ENCODE results near the gene PROSER2.

PROSER2 gene

GRCh38 chr10:11798845-11799735 is 24.1 kb upstream of the PROSER2 start:
- H3K27ac ChIP-seq = no peak overlapping the region
- no peak for DNase-seq (ENCODE audit: low read depth, low spot score)

GRCh38 chr10:11799736-11800080 is 23.4 kb upstream of the PROSER2 start:
- H3K27ac ChIP-seq = no peak overlapping the region
- DNase-seq (ENCODE audit: low read depth, low spot score) = no peak

- no peak for DNase-seq (ENCODE audit: low read depth, low spot score)
- no peak overlapping the region for H3K27ac ChIP-seq
Observed at GRCh38 chr10:11804336-11804735, 18.8 kb upstream of the PROSER2 start.

- no peak for DNase-seq (ENCODE audit: low read depth, low spot score)
- no peak overlapping the region for H3K27ac ChIP-seq
Observed at GRCh38 chr10:11805792-11806191, 17.4 kb upstream of the PROSER2 start.

- DNase-seq (ENCODE audit: low read depth, low spot score) = no peak
- H3K27ac ChIP-seq = no peak overlapping the region
Observed at GRCh38 chr10:11806706-11807105, 16.4 kb upstream of the PROSER2 start.

- H3K27ac ChIP-seq = no peak overlapping the region
- no peak for DNase-seq (ENCODE audit: low read depth, low spot score)
Observed at GRCh38 chr10:11808808-11809207, 14.3 kb upstream of the PROSER2 start.

- no peak for DNase-seq (ENCODE audit: low read depth, low spot score)
- H3K27ac ChIP-seq = peak overlapping the region; percentile 34
Observed at GRCh38 chr10:11810313-11810766, 12.8 kb upstream of the PROSER2 start.

GRCh38 chr10:11810973-11811372 is 12.2 kb upstream of the PROSER2 start:
- no peak overlapping the region for H3K27ac ChIP-seq
- no peak for DNase-seq (ENCODE audit: low read depth, low spot score)

GRCh38 chr10:11813177-11813576 is 10.0 kb upstream of the PROSER2 start:
- H3K27ac ChIP-seq = no peak overlapping the region
- DNase-seq (ENCODE audit: low read depth, low spot score) = no peak

- DNase-seq (ENCODE audit: low read depth, low spot score) = no peak
- peak overlapping the region; percentile 12 for H3K27ac ChIP-seq
Observed at GRCh38 chr10:11813855-11814567, 9.1 kb upstream of the PROSER2 start.

- DNase-seq (ENCODE audit: low read depth, low spot score) = no peak
Observed at GRCh38 chr10:11819027-11819426, 4.1 kb upstream of the PROSER2 start.

GRCh38 chr10:11822026-11822756 is 965 bp upstream of the PROSER2 start:
- DNase-seq (ENCODE audit: low read depth, low spot score) = no peak
- peak overlapping the region; percentile 66 for H3K27ac ChIP-seq

More at GRCh38 chr10:11819027-11819426, 4.1 kb upstream of the PROSER2 start:
- H3K27ac ChIP-seq = no peak overlapping the region

- peak overlapping the region; percentile 66 for H3K27ac ChIP-seq
Observed at GRCh38 chr10:11822809-11823121, 391 bp upstream of the PROSER2 start.

GRCh38 chr10:11823989-11824346 is 812 bp downstream of the PROSER2 start:
- peak overlapping the region; percentile 66 for H3K27ac ChIP-seq
- no peak for DNase-seq (ENCODE audit: low read depth, low spot score)

More at GRCh38 chr10:11822809-11823121, 391 bp upstream of the PROSER2 start:
- DNase-seq (ENCODE audit: low read depth, low spot score) = no peak

- no peak for DNase-seq (ENCODE audit: low read depth, low spot score)
- H3K27ac ChIP-seq = peak overlapping the region; percentile 66
Observed at GRCh38 chr10:11824376-11824775, 1.2 kb downstream of the PROSER2 start.

GRCh38 chr10:11824825-11825224 is 1.7 kb downstream of the PROSER2 start:
- DNase-seq (ENCODE audit: low read depth, low spot score) = no peak
- peak overlapping the region; percentile 66 for H3K27ac ChIP-seq

GRCh38 chr10:11825796-11826414 is 2.7 kb downstream of the PROSER2 start:
- DNase-seq (ENCODE audit: low read depth, low spot score) = no peak
- H3K27ac ChIP-seq = no peak overlapping the region

- H3K27ac ChIP-seq = no peak overlapping the region
- DNase-seq (ENCODE audit: low read depth, low spot score) = no peak
Observed at GRCh38 chr10:11827006-11827405, 3.9 kb downstream of the PROSER2 start.

- H3K27ac ChIP-seq = no peak overlapping the region
- no peak for DNase-seq (ENCODE audit: low read depth, low spot score)
Observed at GRCh38 chr10:11827414-11827813, 4.3 kb downstream of the PROSER2 start.

- no peak for DNase-seq (ENCODE audit: low read depth, low spot score)
- H3K27ac ChIP-seq = peak overlapping the region; percentile 9
Observed at GRCh38 chr10:11828682-11829284, 5.6 kb downstream of the PROSER2 start.
